ENCODE measurements around the gene SYNGR2. TPM values are rescaled to one million over a fixed set of nuclear protein-coding genes. Genes with fewer than 3 reads are reported as not detected.
"Not testable (repeated sequence)": the region's sequence is repeated elsewhere in the genome, so short reads cannot be mapped to it uniquely, and the experiment has no call there.

Gene SYNGR2
- total and polyA plus RNA-seq, 2 donors (not counting 1 experiment from before 2014, with no cell fraction given), result 390 to 442 TPM

- no peaks in the 10 kb centered on the region for H3K9me3 Mint-ChIP-seq (ENCODE audit: insufficient read depth)
- peak overlapping the region; percentile 89 for H3K27ac Mint-ChIP-seq
- 87% methylated on average over 25 of the region's 31 CpGs for WGBS (ENCODE audit: insufficient coverage)
- Histone ChIP-seq H3K9me3 (ENCODE audit: control extremely low read depth in 1 of 3, control insufficient read depth in 2 of 3, insufficient read depth in 1 of 3, low read length in 2 of 3) (no peaks in the 10 kb centered on the region), H3K4me2 (replicated peaks; ENCODE audit: low read depth, low read length, poor library complexity, severe bottlenecking) (peak overlapping the region; percentile 73), H3K27ac (ENCODE audit: low read length in 2 of 2) (peak overlapping the region in 1 of 2 donors; percentile 95), H3K36me3 (replicated peaks in 1 of 2; ENCODE audit: control extremely low read depth in 1 of 2, control insufficient read depth in 1 of 2, extremely low read depth in 1 of 2, insufficient read depth in 2 of 2, low read length in 1 of 2) (peaks cover 0 to 45% of the 10 kb centered on the region in 2 experiments), H2AFZ (ENCODE audit: insufficient read depth, low read depth, low read length, poor library complexity, severe bottlenecking) (no peak overlapping the region), H3K27me3 (replicated peaks in 1 of 4; ENCODE audit: control extremely low read depth in 1 of 4, control insufficient read depth in 3 of 4, insufficient read depth in 4 of 4, low read length in 3 of 4) (no peaks in the 10 kb centered on the region), H3K4me1 (ENCODE audit: control insufficient read depth in 2 of 2, insufficient read depth in 2 of 2, low read length in 2 of 2) (peaks cover 68 to 78% of the 10 kb centered on the region in 2 donors), H4K20me1 (ENCODE audit: control insufficient read depth, insufficient read depth, low read length, poor library complexity, severe bottlenecking) (peaks cover 25% of the 10 kb centered on the region), H3K4me3 (ENCODE audit: control extremely low read depth in 1 of 5, extremely low read depth in 1 of 5, insufficient read depth in 1 of 5, low read depth in 2 of 5, low read length in 4 of 5) (no peak overlapping the region), H3K79me2 (ENCODE audit: control insufficient read depth, insufficient read depth, low read length) (peaks cover 54% of the 10 kb centered on the region), H3K9ac (ENCODE audit: low read length) (no peak overlapping the region)
- ATAC-seq (ENCODE audit: low read depth) (no peak), DNase-seq (no peak)
- H3K4me3 Mint-ChIP-seq, result peak overlapping the region; percentile 83
- TF ChIP-seq, protein P1, sequence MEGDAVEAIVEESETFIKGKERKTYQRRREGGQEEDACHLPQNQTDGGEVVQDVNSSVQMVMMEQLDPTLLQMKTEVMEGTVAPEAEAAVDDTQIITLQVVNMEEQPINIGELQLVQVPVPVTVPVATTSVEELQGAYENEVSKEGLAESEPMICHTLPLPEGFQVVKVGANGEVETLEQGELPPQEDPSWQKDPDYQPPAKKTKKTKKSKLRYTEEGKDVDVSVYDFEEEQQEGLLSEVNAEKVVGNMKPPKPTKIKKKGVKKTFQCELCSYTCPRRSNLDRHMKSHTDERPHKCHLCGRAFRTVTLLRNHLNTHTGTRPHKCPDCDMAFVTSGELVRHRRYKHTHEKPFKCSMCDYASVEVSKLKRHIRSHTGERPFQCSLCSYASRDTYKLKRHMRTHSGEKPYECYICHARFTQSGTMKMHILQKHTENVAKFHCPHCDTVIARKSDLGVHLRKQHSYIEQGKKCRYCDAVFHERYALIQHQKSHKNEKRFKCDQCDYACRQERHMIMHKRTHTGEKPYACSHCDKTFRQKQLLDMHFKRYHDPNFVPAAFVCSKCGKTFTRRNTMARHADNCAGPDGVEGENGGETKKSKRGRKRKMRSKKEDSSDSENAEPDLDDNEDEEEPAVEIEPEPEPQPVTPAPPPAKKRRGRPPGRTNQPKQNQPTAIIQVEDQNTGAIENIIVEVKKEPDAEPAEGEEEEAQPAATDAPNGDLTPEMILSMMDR (IDR thresholded peaks at IDR 0.05), result no peak
- no peak for TF ChIP-seq EZH2 (IDR thresholded peaks at IDR 0.05; ENCODE audit: borderline replicate concordance, insufficient read depth, low read depth, low read length, poor library complexity, severe bottlenecking)
- ChIA-PET POLR2A (interaction anchor here (0.5 to 19.6 kb wide), 6 partner anchors 13 to 36 kb away, joined by 3 to 432 read pairs (median 8); partner anchors contain the start of genes TK1, TMC6 and TMC8), CTCF (interaction anchor here (3.2 to 19.2 kb wide), 4 partner anchors 13 to 59 kb away, joined by 11 to 357 read pairs (median 156); partner anchors contain the start of genes TMC6 and TMC8)
- no peaks in the 10 kb centered on the region for H3K27me3 Mint-ChIP-seq
- H3K4me1 Mint-ChIP-seq, result peaks cover 71% of the 10 kb centered on the region
- intact Hi-C loops (cut with micrococcal nuclease), result no loop called here
Measured at GRCh38 chr17:78170692-78171590, 2.6 kb downstream of the SYNGR2 start.

- intact Hi-C loops (cut with micrococcal nuclease); H3K9me3 Mint-ChIP-seq (ENCODE audit: insufficient read depth); H3K27me3 Mint-ChIP-seq; H3K9me3 ChIP-seq (ENCODE audit: control extremely low read depth in 1 of 3, control insufficient read depth in 2 of 3, insufficient read depth in 1 of 3, low read length in 2 of 3); H3K9ac ChIP-seq (ENCODE audit: low read length); DNase-seq; ATAC-seq (ENCODE audit: low read depth); H2AFZ ChIP-seq (ENCODE audit: insufficient read depth, low read depth, low read length, poor library complexity, severe bottlenecking); H3K27me3 ChIP-seq (replicated peaks in 1 of 4; ENCODE audit: control extremely low read depth in 1 of 4, control insufficient read depth in 3 of 4, insufficient read depth in 4 of 4, low read length in 3 of 4): not testable (repeated sequence)
- Mint-ChIP-seq H3K4me1 (peaks cover 76% of the 10 kb centered on the region), H3K4me3 (peak overlapping the region; percentile 83), H3K27ac (peak overlapping the region; percentile 89)
- H3K4me2 ChIP-seq (replicated peaks; ENCODE audit: low read depth, low read length, poor library complexity, severe bottlenecking), result peak overlapping the region; percentile 73
- peak overlapping the region; percentile 74 to 95 for H3K27ac ChIP-seq (ENCODE audit: low read length in 2 of 2)
- 83% methylated on average over 17 of the region's 19 CpGs for WGBS (ENCODE audit: insufficient coverage)
- peaks cover 0 to 47% of the 10 kb centered on the region in 2 experiments for H3K36me3 ChIP-seq (replicated peaks in 1 of 2; ENCODE audit: control extremely low read depth in 1 of 2, control insufficient read depth in 1 of 2, extremely low read depth in 1 of 2, insufficient read depth in 2 of 2, low read length in 1 of 2)
- peaks cover 76 to 86% of the 10 kb centered on the region in 2 donors for H3K4me1 ChIP-seq (ENCODE audit: control insufficient read depth in 2 of 2, insufficient read depth in 2 of 2, low read length in 2 of 2)
- CTCF ChIA-PET, result interaction anchor here (3.2 to 19.2 kb wide), 4 partner anchors 13 to 60 kb away, joined by 11 to 357 read pairs (median 156); partner anchors contain the start of genes TMC6 and TMC8
- peaks cover 56% of the 10 kb centered on the region for H3K79me2 ChIP-seq (ENCODE audit: control insufficient read depth, insufficient read depth, low read length)
- H4K20me1 ChIP-seq (ENCODE audit: control insufficient read depth, insufficient read depth, low read length, poor library complexity, severe bottlenecking), result peaks cover 25% of the 10 kb centered on the region
- peak overlapping the region in 1 of 5 experiments; percentile 52 for H3K4me3 ChIP-seq (ENCODE audit: control extremely low read depth in 1 of 5, extremely low read depth in 1 of 5, insufficient read depth in 1 of 5, low read depth in 2 of 5, low read length in 4 of 5)
- POLR2A ChIA-PET, result interaction anchor here (0.5 to 19.6 kb wide), 7 partner anchors 8 to 214 kb away, joined by 3 to 432 read pairs (median 4); partner anchors contain the start of genes TMC6 and TMC8
Measured at GRCh38 chr17:78171591-78172248, 3.3 kb downstream of the SYNGR2 start.

Measured in B cell (primary cell).